Urothelium cell line (cell line): Measurements from ENCODE around the gene OR56A1.
"Not testable (repeated sequence)": the region's sequence is repeated elsewhere in the genome, so short reads cannot be mapped to it uniquely, and the experiment has no call there.

Experiments
- DNase-seq: peaks from one replicate; pipeline ENCODE4 v3.0.0; 2011; ENCODE audit warnings: low spot score, mixed read lengths
- FAIRE-seq: peaks from 2 replicates; lab custom pipeline; 2011; peaks lifted over from hg19 to GRCh38; lab: Jason Lieb, UNC

Gene OR56A1, protein sequence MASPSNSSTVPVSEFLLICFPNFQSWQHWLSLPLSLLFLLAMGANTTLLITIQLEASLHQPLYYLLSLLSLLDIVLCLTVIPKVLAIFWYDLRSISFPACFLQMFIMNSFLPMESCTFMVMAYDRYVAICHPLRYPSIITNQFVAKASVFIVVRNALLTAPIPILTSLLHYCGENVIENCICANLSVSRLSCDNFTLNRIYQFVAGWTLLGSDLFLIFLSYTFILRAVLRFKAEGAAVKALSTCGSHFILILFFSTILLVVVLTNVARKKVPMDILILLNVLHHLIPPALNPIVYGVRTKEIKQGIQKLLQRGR

DNA sequence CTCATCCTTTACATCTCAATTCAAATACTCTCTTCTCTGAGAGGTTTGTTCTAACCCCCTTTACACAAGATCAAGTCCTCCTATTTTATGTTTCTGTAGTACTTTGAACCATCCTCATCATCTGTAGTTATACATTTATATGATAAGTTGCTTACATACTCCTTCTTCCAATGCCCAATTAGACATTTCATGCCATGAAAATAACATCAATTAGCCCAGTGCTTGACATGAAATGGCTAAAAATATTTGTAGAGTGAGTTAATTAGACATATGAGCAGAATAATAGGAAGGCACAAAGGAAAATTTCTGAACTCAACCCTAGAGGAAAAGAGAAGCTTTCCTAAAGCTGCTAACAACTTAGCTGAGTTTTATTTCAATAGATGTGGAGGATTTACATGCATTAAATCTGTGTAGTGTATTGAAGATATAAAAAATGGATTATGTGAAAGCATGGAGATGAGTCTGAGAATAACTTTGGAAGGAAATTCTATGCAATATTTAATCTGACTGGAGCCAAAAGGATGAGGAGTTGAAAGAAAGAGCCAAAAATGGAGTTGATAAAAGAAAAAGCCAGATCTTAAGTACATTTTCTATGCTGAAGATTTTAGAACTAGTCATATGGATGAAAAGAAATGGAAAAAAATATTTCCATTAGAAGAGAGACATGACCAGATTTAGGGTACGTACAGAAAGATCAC lies at the start of gene OR56A1:
Gene OR56A1 (minus strand): TSS at position 51 of the 698 bp plus-strand sequence. CDS start 3,066 bp downstream, outside the sequence.
- DNase-seq, result no peak
- FAIRE-seq, result no peak

DNA sequence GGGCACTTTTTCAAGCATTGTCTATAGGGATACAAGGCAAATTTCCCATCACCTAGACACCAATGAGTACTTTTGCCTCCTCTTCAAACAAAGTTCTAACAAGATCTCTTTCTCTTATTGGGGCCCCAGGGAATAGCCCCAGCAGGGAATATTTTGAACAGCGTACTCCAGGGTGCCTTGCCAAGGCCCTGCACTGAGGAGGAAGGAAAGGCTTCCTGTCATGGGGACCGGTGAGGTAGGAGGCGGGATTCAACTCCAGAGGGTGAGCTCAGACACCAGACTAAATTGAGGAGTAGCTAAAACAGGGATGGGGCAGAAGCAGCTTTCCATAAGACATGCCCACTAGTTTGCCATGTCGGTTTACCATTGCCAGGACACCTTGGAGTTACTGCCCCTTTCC lies 48.9 kb upstream of the OR56A1 start:
- DNase-seq (no peak), FAIRE-seq (no peak)

DNA sequence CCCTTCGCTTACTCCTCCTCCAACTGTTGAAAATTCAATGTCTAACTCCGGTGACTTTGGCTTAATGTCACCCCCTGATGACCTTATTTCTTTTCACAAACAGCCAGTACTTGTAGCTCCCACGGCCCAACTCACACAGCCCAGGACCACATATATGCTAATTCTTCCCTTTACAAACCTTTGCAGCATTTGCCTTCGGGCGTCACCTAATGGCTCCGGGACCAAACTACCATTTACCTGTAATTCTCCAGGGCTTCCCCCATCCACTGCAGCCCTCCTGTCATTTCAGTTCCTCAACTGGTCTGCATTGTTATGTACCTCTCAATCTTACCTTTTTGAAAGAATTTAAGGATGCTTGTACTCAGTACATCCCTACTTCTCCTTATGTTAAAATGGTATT lies 47.2 kb upstream of the OR56A1 start:
- DNase-seq (no peak), FAIRE-seq (no peak)

DNA sequence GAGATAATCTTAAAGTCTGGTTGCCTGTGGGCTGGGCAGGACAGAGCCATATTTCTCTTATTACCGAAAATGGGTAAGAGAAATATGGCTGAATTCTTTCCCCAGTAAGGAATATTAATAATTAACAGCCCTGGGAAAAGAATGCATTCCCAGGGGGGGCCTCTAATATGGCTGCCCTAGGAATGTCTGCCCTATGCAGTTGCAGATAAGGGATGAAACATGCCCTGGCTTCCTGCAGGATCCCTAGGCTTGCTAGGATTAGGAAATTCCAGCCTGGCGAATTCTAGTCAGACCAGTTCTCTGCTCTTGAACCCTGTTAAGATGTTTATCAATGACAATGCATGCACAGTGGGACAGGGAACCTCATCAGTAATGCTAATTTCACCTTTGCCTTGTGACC lies 45.9 kb upstream of the OR56A1 start:
- not testable (repeated sequence) for FAIRE-seq, DNase-seq

DNA sequence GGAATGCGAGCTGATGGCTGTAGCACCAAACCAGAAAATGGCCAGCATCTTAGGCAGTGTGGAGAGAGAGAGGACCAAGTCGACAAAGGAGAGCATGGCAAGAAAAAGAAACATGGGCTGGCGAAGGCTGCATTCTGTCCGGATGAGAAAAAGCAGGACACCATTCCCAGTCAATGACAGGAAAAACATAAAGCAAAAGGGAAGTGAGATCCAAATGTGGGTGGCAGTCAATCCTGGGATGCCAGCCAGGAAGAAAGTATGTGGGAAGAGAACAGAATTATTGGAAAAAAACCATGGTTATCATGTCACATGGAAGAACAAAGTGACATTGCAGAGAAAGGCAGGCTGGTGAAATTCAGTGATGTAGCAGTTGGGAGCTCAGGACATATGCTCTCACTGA lies 36.9 kb upstream of the OR56A1 start:
- FAIRE-seq (no peak), DNase-seq (no peak)

DNA sequence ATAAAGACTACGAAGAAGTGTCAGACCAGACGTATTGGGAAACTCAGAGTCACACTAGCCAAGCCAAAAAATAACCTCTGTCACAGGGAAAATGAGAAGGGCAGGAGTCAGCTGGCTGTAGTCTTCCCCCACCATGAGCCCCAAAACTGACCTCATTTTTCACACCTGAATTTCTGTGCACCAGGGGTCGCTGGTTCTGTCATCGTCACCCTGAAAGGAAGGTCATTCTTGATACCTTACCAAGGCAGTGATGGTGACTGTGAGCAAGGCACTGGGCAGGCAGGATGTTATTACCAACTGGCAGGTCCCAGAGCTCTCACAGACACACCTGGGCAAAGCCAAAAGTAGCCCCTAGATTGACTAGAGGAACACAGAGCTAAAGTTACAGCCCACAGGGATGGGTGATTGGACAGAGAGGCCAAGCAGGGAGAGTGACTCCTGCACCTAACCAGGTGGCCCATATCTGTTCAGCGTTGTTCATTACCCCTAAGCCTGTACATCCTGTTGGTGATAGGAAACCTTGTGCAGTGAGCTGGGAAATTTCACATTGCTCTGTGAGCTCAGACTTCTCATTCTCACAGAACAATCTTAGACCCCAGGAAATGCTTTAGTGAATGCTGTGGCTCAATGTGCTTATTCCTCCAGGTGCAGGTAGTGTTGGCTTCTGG lies 32.3 kb upstream of the OR56A1 start:
- DNase-seq (no peak), FAIRE-seq (no peak)

DNA sequence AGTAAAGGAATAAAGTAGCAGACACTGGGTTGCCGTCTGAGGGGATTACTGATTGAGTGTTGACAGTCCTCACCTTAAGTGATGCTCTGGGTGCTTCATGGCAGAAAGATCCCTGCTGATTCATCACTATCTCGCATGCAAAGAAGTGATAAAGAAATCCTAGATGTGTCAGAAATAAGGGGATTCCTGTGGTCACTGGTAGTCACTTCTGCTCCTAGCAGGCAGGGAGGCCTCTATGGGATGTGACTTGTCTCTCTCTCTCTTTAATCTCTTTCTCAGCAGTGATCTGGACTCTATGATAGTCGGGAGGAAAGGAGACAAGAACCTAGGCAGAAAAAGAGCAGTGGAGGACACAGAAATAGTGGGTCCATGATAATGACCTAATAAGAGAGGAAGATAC lies 30.9 kb upstream of the OR56A1 start:
- DNase-seq (no peak), FAIRE-seq (no peak)

DNA sequence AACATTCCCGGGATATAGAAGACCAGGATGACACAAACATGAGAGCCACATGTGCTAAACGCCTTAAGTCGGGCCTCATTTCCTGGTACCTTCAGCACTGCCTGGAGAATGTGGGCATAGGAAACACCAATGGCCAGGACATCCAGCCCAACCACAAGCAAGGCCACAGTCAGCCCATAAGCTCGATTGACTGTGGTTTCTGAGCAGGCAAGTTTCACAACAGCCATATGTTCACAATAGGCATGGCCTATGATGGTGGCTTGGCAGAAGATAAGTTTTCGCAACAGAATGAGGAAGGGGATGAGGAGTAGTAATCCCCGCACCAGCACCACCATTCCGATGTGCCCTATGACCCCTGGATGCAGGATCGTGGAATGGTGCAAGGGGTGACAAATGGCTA lies 26.9 kb upstream of the OR56A1 start:
- DNase-seq (no peak), FAIRE-seq (peak; percentile 68)

DNA sequence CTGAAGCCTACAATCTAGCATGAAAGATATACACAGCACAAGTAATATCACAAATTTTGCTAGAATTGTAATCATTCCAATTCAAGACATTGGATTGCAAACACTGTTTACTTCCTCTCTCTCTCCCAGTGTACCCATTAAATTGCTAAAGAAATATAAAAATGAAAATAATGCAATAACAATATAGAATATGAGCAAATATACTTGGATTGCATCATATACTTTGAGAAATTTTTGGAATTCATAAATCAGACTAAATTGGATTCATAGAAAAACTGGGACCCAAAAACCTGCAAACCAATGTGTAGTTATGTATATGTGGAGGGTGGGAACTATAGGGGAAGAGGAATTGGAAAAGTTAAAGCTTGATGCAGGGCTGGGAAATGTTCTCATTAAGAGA lies 25.0 kb upstream of the OR56A1 start:
- FAIRE-seq (no peak), DNase-seq (no peak)

DNA sequence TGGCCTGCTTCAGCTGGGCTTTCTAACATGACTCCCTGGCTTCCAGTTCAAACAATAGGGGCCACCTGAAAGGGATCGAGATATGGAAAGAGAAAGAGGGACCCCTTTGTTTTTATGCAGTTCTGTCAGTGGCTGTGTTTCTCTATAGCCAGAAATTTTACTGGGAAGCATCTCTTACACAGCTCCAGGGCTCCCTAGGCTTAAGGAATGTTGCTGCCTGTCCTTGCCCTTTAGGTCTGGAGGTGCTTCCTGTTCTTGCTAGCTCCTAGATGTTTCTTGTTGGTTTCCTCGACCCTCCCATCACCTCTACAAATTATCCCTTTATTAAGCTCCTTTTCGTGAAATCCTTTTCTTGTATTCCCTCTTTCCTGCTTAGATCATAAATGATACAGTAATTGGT lies 21.8 kb upstream of the OR56A1 start:
- no peak for FAIRE-seq
- no peak for DNase-seq

DNA sequence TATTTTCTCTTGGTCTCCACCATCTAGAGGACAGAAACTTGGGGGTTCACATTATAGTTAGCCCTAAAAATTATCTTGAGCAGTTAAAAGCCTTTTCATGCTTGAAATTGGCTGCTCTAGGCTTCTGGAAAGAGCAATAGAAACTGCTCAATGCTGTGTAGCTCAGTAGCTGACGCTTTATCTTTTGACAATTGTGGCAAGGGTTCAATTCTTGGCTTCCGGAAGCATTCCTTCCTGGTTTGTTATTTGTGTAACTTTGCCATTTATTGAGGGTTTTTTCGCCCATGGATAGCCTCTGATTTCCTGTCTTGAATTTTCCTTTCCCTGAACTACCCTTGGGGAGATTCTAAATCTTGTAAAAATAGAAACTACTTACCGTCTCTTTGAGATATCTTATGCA lies 10.3 kb upstream of the OR56A1 start:
- no peak for DNase-seq
- FAIRE-seq, result no peak

DNA sequence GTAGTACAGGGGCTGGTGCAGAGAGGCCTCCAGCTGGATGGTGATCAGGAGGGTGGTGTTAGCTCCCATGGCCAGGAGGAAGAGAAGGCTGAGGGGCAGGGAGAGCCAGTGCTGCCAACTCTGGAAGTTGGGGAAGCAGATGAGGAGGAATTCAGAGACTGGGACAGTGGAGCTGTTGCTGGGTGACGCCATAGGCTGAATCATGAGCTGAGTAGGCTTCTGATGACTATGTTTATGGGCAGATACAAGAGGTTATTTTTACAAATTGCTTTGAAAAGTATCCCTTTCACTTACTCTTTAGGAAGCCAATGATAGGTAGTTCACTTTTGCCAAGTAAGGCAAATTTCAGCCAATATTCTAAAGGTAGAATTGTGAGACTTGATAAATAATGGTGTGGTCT lies 3.1 kb downstream of the OR56A1 start:
- FAIRE-seq (no peak), DNase-seq (no peak)

DNA sequence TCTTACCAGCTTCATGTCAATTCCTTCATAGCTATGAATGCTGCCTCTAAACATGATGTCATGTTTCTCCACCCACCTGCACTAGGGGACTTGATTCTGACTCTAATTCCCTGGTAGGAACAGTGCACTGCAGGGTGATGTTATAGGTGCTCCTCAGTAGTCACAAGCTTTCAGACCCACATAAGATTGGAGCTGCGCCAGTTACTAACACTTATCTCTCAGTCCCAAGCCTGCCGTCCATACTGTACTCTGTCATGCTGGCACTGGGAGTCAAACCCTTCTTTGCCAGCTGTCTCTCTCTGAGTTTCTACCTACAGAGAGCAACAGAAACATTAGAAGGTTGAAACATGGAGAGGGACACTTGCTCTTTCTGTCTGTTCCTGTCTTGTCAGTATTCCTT lies 5.5 kb downstream of the OR56A1 start:
- no peak for DNase-seq
- FAIRE-seq, result no peak

DNA sequence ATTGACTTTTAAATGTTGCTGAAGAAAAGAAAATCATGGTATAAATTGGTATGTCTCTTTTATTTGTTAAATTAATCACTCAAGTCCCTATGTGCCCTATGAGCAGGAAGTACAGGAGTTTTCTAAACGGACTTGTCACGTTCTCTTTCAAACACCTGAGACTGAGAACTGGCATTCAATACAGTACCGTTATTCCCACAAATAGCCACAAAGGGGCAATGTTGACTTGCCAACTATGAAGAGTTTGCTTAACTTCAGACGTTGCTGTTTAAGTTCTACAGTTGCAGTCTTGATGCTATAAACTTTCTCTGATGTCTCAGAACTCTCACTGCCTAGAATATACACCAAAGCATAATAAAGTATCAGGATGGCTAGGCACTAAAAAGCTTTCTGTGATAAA lies 7.6 kb downstream of the OR56A1 start:
- DNase-seq (peak; percentile 38), FAIRE-seq (no peak)

DNA sequence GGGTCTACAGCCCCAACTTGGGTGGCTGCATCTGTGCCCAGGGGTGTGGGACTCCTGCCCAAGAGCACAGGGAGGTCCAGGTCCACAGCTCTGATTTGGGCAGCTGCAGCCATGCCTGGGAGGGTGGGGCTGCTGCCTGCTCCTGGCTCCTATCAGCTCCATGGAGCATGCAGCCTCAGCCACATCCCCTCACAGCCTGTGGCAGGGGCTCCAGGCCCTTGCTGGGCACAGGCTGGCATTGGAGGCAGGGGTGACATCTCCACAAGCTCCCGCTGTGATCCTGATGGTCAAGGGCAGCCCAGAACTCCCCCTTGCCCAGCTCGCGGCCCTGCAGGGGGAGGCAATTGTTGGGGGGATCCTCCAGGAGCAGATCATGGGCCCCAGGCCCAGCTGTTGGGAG lies 17.5 kb downstream of the OR56A1 start:
- FAIRE-seq (no peak), DNase-seq (no peak)

DNA sequence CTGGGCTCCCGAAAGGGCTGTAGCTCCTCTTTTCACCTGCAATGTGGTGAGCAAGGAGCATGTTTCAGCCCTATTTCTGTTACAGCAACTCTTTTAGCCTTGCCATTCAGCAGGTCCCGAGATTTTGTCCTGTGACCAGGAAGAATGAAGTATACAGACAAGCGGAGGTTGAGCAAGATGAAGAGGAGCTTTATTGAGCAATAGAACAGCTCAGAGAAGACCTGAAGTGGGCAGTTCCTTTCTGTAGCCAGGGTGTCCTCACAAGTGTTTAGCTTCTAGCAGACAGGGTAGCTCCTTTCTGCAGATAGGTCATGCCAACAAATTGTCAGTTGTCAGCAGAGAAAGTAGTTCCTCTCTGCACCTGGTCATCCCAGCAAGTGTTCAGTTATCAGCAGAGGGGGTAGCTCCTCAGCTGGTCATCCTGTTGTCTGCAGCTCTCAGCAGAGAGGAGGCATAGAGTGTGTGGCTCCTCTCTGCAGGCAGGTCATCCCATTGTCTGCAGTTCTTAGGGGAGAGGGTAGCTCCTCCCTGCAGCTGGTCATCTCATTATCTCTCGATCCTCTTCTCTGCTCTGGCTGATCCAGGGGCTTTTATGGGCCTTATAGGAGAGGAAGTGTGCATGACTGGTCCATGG lies 18.4 kb downstream of the OR56A1 start:
- no peak for FAIRE-seq

DNA sequence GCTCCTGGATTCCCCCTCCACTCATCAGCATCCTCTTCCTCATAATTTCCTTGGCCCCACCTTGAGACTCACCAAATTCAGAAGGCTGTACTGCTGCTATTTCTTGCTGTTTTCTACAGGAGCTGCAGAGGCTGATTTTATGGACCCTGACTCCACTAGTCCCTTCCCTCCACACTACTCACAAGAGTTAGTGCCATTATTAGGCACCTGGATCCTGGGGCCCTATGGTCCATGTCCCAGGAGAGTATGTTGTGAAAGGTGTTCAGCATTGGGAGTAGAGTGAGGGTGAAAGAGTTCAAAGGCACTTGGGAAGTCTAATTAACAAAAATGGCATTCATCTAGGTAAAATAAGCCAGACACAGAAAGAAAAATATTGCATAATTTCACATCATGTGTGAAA lies 23.7 kb downstream of the OR56A1 start, which contains the start of gene OR56A4:
Gene OR56A4 (minus strand): TSS at position 101 of the 400 bp plus-strand sequence. CDS start 3,954 bp downstream, outside the sequence.
- no peak for FAIRE-seq

More for the DNA sequence above, 18.4 kb downstream of the OR56A1 start:
- DNase-seq, result no peak

DNA sequence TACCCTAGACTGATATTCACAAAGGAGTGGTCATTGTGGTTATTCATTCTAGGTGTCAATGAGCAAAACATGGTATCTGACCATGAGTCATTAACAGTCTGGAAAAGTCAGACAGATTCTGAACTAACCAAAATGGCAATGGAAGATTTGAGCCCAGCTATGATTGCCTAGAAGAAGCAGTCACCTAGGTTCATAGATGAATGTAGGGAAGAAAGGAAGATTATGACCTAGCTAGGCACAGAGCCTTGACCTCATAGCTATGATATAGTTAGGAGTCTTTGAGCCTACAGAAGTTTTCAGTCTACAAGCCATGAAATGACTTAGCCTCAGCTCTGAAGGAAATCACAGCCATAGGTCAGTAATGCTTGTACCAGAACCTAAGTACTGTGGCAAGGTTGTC lies 24.2 kb downstream of the OR56A1 start:
- no peak for DNase-seq
- no peak for FAIRE-seq

More for the DNA sequence above, 23.7 kb downstream of the OR56A1 start, which contains the start of gene OR56A4:
- DNase-seq, result no peak

DNA sequence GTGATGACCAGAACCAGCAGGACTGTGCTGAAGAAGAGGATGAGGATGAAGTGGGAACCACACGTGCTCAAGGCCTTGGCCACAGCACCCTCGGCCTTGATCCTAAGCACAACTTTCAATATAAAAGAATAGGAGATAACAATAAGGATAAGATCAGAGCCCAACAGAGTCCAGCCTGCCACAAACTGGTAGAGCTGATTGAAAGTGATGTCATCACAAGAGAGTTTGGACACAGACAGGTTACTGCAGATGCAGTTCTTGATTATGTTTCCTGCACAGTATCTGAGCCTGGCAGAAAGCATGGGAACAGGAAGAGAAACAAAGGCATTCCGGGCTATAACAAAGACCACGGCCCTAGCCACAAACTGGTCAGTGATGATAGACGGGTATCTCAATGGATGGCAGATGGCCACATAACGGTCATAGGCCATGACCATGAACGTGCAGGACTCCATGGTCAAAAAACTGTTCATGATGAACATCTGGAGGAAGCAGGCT lies 28.3 kb downstream of the OR56A1 start:
- FAIRE-seq, result no peak
- DNase-seq, result no peak

DNA sequence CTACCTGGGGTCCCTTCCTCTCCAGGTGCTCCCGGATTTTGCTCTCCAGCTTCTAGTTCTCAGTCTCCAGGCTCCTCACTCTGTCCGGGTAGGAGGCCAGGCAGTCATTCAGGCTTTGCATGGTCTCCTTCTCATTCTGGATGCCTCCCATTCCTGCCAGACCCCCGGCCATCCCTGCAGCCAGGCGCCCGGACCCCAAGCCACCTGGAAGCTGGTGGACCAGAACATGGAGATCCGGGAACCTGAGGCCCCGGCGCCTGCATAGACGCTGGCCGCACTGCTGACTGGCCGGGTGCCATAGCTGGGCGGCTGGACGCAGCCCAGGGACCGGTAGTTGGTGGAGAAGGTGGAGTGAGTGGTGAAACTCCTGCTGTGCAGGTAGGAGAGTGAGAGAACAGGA lies 35.8 kb downstream of the OR56A1 start:
- DNase-seq (no peak), FAIRE-seq (no peak)

DNA sequence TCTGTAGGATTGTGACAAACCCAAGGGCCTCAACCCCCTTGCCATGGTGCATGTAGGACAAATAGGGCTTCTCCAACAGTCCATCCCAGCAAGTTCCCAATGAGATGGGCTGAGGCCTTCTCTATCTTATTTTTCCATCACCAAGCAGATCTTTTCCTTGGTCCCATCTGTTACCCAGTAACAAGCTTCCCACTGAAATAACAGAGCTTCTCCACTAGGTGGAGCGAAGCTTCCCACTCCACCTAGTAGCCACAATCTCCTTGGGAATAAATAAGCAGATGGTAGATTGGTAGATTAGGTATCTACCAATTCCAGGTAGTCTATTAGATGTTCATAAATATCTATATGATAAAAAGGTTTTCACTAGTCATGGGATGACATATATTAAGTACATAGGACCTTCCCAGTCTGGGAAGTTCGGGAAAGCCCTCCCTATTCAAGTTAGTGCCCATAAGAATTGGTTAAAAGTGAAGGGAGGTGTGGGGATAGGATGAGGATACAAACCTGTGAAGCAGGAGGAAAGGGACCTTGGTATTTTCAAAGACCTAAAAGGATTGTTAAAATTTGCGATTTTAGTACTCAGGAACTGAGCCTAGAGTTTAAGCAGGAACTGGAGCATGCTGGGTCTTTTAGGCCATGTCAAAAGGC lies 37.8 kb downstream of the OR56A1 start:
- DNase-seq (peak; percentile 30), FAIRE-seq (no peak)
